Progenitor cell of endocrine pancreas (in vitro differentiated cells): ENCODE results near the gene LMTK2. TPM values are rescaled to one million over a fixed set of nuclear protein-coding genes. Genes with fewer than 3 reads are reported as not detected.
A peak's percentile ranks its signal among the peaks of the same experiment; 100 is the strongest.

Experiments used
- DNase-seq: peaks from one replicate; pipeline ENCODE4 v3.0.0; 2021; ENCODE audit warnings: low spot score; ENCODE audit not compliant: unreplicated experiment
- H3K27ac Mint-ChIP-seq: 2 replicates; pipeline ENCODE4 v1.8.0; 2021; ENCODE audit warnings: mild to moderate bottlenecking, moderate library complexity, mixed read lengths
- H3K27me3 Mint-ChIP-seq: 2 replicates; pipeline ENCODE4 v1.8.0; 2021; ENCODE audit warnings: mixed read lengths
- H3K36me3 Mint-ChIP-seq: 2 replicates; pipeline ENCODE4 v1.8.0; 2022; ENCODE audit warnings: mixed read lengths; ENCODE audit not compliant: insufficient read depth
- H3K4me1 Mint-ChIP-seq: 2 replicates; pipeline ENCODE4 v1.8.0; 2021; ENCODE audit warnings: low read depth, mixed read lengths
- H3K4me3 Mint-ChIP-seq: 2 replicates; pipeline ENCODE4 v1.8.0; 2021; ENCODE audit warnings: low read depth, mild to moderate bottlenecking, moderate library complexity, mixed read lengths
- H3K9me3 Mint-ChIP-seq: 2 replicates; pipeline ENCODE4 v1.8.0; 2021; ENCODE audit warnings: low read depth, mixed read lengths
- total RNA-seq: library from RNA; stranded (reverse); gene quantifications from 2 replicates; pipeline ENCODE4 v1.2.1, GENCODE V29; 2021
- TF ChIP-seq, protein P1 (sequence below): fragments of 200-600 bp; sonication (generic); IDR thresholded peaks from one replicate; pipeline ENCODE4 v1.5.0; 2021; ENCODE audit warnings: antibody characterized with exemption, mild to moderate bottlenecking; ENCODE audit not compliant: unreplicated experiment

Gene LMTK2
- total RNA-seq, 1 donor from 2014 or later = 32.3 TPM

DNA sequence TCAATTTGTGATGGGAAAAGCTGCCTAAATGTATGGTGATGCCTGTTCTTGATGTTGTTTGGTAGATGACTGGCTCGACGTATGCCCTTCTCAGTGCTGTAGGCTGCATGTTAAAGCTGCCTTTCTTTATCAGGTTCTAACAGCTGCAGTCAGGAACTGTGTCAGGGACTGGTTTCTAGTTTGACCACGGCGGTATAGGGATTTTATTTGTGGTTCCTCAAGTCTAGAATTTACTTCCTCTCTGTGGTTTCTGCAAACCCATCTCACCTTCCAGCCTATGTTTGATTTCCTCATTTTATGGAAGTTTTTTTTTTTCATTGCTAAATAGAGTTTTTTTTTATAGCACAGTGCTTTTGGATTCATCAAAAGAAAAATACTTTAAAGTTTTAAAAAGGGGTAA is 26.5 kb downstream of the LMTK2 start:
- TF ChIP-seq, protein P1, sequence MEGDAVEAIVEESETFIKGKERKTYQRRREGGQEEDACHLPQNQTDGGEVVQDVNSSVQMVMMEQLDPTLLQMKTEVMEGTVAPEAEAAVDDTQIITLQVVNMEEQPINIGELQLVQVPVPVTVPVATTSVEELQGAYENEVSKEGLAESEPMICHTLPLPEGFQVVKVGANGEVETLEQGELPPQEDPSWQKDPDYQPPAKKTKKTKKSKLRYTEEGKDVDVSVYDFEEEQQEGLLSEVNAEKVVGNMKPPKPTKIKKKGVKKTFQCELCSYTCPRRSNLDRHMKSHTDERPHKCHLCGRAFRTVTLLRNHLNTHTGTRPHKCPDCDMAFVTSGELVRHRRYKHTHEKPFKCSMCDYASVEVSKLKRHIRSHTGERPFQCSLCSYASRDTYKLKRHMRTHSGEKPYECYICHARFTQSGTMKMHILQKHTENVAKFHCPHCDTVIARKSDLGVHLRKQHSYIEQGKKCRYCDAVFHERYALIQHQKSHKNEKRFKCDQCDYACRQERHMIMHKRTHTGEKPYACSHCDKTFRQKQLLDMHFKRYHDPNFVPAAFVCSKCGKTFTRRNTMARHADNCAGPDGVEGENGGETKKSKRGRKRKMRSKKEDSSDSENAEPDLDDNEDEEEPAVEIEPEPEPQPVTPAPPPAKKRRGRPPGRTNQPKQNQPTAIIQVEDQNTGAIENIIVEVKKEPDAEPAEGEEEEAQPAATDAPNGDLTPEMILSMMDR = no peak
- peaks cover 6% of the 10 kb centered on the region for H3K36me3 Mint-ChIP-seq
- H3K9me3 Mint-ChIP-seq = no peaks in the 10 kb centered on the region
- no peaks in the 10 kb centered on the region for H3K27me3 Mint-ChIP-seq
- H3K4me3 Mint-ChIP-seq = no peak overlapping the region
- no peak for DNase-seq
- H3K4me1 Mint-ChIP-seq = peaks cover 33% of the 10 kb centered on the region
- peak overlapping the region; percentile 33 for H3K27ac Mint-ChIP-seq

DNA sequence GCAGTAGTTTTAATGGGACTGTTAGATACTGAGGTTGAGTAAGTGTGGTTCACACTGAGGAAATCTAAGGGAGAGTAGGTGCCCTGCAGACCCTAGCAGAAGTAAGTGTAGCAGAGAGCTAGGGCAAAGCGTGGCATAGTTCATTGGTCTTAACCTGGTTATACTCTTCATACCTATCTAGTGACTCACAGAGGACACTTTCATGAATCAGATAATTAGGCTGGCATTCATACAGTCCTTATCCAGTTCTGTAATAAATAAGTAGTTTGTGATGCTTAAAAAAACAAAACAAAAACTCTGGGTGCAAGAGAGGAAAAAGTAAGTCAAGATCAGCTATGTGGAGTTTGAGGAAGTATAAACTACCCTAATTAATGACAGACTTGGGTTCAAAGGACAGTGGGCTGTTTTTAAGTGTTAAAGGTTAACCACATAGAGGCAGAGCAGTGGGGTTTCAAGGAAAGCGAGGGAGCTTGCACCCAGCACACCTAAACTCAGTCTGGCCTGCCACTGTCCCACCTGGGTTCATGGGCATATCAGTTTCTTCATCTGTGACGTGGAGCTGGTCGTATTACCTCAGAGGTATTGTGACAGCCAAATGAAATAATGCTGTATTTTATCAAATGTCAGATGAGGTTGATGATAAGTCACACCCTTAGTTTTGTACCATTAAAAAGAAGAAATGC is 27.1 kb downstream of the LMTK2 start:
- Mint-ChIP-seq H3K36me3 (peaks cover 6% of the 10 kb centered on the region), H3K4me3 (no peak overlapping the region), H3K27me3 (no peaks in the 10 kb centered on the region), H3K9me3 (no peaks in the 10 kb centered on the region), H3K4me1 (peaks cover 33% of the 10 kb centered on the region), H3K27ac (peak overlapping the region; percentile 34)
- TF ChIP-seq, protein P1 = no peak
- DNase-seq = no peak

DNA sequence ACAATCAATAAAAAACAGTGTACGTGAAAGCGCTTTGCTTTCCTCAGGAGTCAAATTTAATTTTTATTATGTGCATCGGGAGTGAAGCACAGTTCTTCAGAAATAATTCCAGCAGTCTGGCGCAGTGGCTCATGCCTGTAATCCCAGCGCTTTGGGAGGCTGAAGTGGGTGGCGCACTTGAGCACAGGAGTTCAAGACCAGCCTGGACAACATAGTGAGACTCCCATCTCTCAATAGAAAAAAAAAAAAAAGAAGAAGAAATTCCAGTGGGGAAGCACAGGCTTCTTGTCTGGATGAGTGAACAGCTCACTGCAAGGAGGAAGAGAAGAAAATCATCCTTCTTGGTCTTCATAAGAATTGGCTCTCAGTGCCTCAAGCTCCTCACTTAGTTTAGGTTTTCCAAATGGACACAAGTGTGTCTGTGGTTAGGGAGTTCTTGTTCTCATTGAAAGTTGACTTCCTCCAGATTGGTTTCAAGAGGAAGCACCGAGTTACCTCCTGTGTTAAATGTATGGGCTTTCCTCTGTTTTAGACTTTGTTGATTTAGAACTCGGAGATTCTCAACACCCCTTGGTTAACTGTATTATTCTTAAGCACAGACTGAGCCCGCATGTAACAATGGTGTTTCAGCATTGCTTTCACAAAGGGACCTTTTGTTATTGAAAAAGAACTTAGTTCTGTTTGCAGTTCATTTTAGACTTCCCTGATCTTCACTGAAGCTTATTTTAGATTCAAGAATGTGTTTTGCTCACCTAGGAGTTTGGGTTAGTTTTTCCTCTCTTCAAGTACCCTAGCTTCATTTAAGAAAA is 28.0 kb downstream of the LMTK2 start:
- no peak overlapping the region for H3K4me3 Mint-ChIP-seq
- TF ChIP-seq, protein P1 = no peak
- no peaks in the 10 kb centered on the region for H3K9me3 Mint-ChIP-seq
- peaks cover 6% of the 10 kb centered on the region for H3K36me3 Mint-ChIP-seq
- H3K27ac Mint-ChIP-seq = no peak overlapping the region
- H3K27me3 Mint-ChIP-seq = no peaks in the 10 kb centered on the region
- no peak for DNase-seq
- peaks cover 33% of the 10 kb centered on the region for H3K4me1 Mint-ChIP-seq

DNA sequence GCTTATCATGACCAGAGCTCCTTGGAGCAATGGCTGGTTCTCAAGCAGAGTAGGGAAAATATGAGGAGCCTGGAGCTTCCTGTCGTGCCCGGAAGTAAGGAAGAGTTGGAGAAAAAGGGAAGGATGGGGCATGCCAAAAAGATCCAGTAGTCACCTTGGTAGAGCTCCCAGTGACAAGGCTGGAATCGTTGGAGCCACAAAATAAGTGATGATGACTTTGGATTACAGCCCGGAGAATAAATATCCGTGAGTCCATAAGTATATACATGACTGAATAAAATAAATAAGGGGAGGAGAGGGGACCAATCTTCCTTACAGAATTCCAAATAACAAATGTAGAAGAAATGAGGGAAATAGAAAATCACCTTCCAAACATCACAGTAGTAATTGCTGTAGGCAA is 29.3 kb downstream of the LMTK2 start:
- no peak overlapping the region for H3K4me3 Mint-ChIP-seq

DNA sequence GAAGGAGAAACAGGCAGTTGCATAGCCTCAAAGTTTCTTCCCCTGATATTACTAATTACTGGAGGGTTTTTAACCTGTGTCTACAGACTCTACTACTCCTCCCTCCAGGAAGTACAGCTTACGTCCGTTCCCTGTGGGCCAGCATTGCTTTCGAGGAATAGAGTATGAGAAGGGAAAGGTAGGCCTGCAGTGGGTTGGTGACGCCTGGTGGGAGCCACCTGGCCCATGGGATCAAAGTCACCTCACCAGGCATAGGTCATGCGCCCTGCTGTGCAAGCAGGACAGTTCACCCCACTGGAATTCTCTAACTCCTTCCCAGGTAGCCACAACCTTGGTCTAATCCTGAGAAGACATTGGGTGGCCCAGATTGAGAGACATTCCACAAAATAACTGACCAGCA is 29.8 kb downstream of the LMTK2 start:
- Mint-ChIP-seq H3K9me3 (no peaks in the 10 kb centered on the region), H3K4me1 (peaks cover 23% of the 10 kb centered on the region), H3K36me3 (peaks cover 8% of the 10 kb centered on the region), H3K27ac (no peak overlapping the region), H3K4me3 (no peak overlapping the region), H3K27me3 (no peaks in the 10 kb centered on the region)
- TF ChIP-seq, protein P1 = no peak
- DNase-seq = no peak

More for the DNA sequence above, 29.3 kb downstream of the LMTK2 start:
- TF ChIP-seq, protein P1 = no peak
- H3K36me3 Mint-ChIP-seq = peaks cover 6% of the 10 kb centered on the region
- peaks cover 27% of the 10 kb centered on the region for H3K4me1 Mint-ChIP-seq
- H3K9me3 Mint-ChIP-seq = no peaks in the 10 kb centered on the region
- H3K27me3 Mint-ChIP-seq = no peaks in the 10 kb centered on the region
- no peak overlapping the region for H3K27ac Mint-ChIP-seq
- DNase-seq = no peak
